Measurements from ENCODE around the gene TAPT1.

The TAPT1 gene

DNA sequence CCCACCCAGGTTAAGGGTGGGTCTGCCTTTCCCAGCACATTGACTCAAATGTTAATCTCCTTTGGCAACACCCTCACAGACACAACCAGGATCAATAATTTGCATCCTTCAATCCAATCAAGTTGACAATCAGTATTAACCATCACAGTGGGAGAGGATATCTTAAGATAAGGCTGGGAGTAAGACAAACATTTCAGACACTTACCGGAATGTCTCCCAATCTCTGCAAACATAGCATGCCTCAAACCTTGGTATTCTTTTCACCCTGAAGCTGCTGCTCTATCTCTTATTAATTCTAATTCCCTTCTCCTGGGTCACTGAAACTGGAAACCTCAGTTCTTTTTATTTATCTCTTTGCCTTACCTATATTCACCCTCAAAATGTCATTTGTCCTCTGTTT is 19.0 kb upstream of the TAPT1 start:
- DNase-seq: no peak

GRCh38 chr4:16243285-16243684 is 17.0 kb upstream of the TAPT1 start:
- no peak for DNase-seq

- DNase-seq: no peak
Observed at GRCh38 chr4:16240300-16240699, 14.0 kb upstream of the TAPT1 start.

DNA sequence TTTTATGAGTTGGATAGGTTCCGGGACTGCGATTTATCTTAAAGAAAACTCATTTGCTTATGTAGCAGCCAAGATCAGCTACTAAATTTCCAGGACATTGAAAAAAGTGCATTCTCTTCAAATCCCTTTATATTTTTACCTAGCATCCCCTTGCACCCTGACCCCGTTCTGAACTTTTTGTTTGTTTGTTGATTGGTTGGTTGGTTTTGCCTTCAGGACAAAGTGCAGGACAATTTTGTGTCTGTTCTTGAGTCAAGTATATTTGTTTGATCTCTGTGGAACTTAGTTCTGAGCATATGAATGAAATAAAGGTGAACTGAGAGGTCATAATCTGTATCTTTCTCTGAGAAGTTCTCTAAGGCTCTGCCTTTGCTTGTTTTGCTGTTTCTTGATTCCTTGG is 12.8 kb upstream of the TAPT1 start:
- no peak for DNase-seq

DNA sequence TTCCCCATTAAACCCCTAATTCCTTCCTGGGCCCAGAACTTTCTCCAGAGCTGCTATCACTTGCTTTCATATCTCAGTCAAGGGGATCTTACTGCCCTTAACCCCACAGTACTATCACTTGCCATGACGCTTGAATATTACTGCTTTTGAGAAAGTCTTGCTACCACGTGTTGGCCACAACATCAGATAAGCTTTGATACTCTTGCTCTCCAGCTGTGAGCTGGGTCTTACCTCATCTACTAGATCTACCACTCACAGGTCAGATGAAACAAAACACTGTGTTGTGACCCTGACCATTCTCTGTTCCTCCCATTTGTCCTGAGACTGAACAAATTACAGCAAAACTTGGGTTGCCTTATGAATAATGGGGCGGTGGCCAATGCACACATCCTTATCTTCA is 12.1 kb upstream of the TAPT1 start:
- DNase-seq: no peak

- no peak for DNase-seq
Observed at GRCh38 chr4:16237715-16238114, 11.4 kb upstream of the TAPT1 start.

GRCh38 chr4:16236402-16237023 is 10.2 kb upstream of the TAPT1 start:
- DNase-seq: no peak

DNA sequence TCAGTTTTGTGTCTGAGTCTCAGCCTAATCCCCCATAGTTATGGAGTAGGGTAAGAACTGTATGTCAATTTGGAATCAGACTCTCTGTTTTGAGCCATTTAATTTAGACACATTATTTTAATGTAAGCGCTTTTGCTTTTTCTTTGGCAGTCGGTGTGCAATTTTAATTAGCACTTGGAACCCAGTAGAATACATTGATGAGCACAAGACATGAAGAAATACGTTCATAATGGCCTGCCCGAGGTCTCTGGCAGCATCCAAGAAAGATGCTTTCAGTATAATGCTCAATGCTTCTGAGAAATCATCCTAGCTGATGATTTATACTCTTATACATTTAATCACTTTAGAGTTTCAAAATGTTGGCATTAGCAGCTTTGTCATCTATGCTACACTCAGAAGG is 8.9 kb upstream of the TAPT1 start:
- no peak for DNase-seq

DNA sequence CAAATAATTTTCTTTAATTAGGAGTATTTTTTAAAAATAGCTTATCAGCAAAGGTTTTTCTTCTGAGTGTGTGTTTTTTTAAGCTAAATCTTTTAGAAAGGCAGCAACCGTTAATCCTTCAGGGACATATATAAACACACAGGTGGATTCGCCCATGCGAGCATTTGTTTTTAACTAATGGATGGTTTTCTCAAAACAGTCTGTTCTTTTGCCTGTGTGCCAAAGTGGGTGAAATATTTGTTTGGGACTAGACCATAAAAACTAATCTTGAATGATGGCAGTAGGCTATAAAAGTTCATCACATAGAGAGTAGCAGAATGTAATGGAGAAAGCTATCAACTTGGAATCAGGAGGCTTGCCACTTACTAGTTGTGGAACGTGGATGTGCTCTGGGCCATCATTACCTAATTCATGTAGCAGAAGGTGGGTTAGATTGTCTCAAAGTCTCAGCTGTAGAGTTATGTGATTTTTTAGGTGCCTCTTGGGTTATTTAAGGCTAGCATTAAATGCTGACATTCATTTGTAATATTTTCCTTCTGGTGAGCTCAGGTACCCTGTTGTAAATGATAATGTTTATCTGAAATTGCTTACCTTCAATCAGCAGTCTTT is 7.4 kb upstream of the TAPT1 start:
- DNase-seq: no peak

- DNase-seq: no peak
Observed at GRCh38 chr4:16231570-16232245, 5.4 kb upstream of the TAPT1 start.

GRCh38 chr4:16230308-16230707 is 4.0 kb upstream of the TAPT1 start:
- no peak for DNase-seq

DNA sequence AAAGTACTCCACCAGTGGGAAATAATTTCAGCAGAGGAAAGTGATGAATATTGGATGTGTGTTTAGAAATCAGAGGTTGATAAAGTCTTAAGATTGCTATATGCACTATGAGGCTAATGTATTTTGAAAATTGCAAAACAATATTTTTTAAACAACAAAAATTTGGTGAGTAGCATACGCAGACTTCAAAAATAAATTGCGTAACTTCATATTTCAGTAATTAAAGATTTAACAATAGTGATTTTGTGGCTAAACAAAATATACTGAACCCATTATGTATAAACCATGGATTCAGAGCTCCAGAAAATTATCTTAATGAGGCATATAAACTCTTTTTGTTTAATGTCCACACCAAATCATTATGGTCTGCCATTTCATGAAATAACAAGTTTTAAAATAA is 3.3 kb upstream of the TAPT1 start:
- DNase-seq: no peak

GRCh38 chr4:16227462-16227868 is 1.2 kb upstream of the TAPT1 start:
- no peak for DNase-seq

DNA sequence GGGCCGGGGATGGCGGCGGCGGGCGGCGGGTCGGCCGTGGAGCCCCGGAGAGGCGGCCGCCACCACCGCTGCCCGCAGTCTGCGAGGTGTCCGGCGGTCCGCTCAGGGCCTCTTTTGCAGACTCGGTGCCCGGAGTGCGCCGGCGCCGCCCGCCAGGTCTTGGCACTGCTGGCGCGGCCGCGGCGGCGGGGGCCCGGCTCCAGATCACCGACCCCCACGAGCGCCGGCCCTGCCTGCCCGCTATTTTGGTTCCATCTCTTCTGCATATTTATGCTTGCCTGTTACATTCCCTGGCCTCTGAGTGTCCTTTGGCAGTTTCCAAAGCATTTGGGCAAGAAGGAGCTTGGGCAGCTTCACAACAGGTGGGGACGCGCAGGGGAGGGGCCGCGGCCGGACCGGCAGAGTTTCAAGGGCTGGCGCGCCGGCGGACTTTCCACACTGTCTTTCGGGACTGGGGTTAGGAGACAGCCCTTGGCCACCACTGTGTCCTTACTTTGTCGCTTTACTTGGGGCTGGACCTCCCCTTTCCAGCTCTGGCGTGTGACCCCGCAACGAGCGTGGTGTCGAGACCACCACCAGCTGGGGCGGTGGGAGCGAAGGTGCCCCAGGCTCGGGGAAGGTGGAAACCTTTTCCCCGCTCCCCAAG is 668 bp upstream of the TAPT1 start:
- peak; percentile 14 to 26 (median 17) for DNase-seq

GRCh38 chr4:16225167-16225862 is 956 bp downstream of the TAPT1 start:
- DNase-seq: no peak

GRCh38 chr4:16224264-16225166 is 1.8 kb downstream of the TAPT1 start:
- DNase-seq: no peak

DNA sequence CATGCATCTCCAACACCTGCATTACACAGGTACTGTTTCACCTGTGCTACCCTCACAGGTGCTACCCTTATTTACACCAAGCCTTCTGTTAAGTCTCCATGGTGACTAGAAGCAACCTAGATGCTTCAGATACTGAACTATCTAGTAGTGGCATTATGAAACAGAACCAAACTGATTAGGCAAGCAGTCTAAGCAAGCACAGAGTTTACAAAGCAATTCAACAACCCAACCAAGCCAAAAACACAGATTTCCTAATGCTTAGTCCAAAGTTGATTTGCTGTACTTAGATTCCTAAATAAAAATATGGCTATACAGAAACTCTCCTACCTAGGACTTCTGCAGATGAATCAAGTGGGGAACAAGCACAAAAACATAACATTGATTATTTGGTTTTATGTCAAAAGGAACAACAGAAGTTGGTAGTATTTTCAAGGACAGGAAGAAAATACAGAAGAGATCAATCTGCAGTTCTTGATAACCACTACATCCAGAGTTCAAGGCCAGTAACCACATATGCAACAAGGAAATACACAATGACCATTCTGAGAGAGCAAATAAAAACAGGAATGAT is 3.2 kb downstream of the TAPT1 start:
- DNase-seq: no peak

DNA sequence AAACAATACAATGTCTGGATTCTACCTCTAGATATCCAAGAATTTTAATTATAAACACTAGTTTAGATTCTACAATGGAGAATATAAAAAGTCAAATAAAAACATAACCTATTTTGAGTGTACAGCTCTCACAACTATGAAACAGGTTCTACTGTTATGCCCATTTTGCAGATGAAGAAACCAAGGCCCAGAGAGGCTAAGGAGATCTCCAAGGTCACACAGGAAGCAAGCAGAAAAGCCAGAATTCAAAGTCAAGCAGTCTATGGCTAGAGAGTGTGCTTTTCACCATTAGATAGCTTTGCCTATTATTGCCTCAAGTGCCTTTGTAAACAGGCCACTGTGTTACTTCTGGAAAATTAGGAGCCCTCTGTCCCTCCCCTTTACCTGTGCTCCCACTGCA is 7.3 kb downstream of the TAPT1 start:
- no peak for DNase-seq

DNA sequence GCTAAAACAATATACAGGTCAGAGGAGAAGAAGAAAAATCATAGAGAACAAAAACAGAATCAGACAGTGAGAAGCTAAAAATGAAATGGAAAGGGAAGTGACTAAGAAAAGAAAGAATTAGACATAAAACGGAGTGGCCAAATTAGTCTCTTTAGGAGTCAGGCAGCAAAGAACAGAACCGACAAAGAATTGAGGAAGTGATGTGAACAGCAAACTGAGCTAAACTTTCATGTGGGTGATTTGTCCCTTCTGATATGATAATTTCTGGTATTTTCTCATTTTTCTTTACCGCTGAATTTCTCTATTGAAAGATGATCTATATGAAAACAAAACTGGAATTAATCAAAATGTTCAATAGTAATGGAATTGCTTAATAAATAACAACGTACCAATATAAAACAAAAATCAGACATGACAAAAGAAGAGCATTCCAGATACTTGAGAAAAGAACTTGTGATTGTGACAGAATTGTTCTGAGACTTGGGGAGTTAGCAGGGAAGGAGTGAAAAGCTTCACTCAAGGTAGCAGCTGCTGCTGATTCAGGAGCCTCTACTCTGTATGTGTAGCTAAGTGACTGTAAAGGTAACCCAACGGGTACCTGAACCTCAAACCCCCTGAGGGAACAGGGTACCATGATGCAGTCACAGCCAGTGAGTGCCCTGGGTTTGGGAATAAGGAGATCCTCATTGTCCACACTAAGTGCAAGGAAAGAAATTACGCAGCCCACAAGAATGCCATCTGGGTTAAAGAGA is 8.8 kb downstream of the TAPT1 start:
- no peak for DNase-seq

DNA sequence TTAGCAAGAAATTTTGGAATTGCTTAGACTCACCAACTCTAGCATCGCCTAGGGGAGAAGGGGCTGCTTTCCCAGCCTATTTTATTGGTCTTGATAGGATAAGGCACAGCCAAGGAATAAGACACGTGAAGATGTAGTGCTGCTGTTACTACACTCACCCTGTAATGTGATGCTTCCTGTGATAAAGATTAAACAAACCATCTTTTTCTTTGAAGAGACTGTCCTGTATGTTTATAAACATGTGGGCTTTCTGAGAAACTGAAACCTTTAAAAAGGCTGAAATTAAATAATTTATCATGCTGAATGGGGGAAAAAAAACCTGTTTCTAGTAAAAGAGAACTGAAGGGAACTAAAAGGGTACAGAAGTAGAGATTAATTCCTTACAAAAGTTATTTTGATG is 13.2 kb downstream of the TAPT1 start:
- DNase-seq: no peak

DNA sequence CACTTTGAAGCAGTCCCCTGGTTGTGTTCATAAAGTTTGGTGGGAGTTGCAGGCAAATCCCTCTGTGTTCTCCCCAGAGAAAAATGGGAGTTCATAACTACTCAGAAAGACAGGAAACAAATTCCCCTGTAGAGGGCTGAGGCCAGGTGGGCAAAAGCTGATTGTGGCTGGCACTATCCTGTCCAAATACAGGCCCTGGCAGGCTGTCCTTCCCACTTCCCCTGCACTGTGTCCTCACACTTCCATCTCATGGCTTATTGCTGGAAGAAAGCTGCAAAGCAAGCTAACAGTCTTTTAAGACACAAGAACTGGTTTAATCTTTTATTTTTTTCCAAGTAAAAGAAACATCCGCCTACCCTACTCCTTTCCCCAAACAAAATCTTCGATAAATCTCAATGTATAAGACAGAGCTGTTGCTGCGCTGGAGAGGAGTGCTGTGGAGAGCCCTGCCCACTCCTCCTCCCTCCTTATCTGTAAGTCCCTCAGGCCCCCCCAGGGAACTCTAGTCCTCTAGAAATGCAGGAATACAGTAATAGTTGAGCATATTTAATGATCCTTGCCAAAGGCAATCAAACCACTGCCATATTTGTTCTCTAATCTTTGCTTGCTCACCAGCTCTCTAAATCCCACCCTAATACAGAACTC is 14.0 kb downstream of the TAPT1 start:
- no peak for DNase-seq

All from activated CD4-positive, CD25-positive, alpha-beta regulatory T cell (primary cell).